ENCODE results near the gene PIEZO1. TPM values are rescaled to one million over a fixed set of nuclear protein-coding genes. Genes with fewer than 3 reads are reported as not detected.

PIEZO1 gene
- total and polyA plus RNA-seq, 2 donors (not counting 1 experiment from before 2014, with no cell fraction given), result 108 to 331 TPM

DNA sequence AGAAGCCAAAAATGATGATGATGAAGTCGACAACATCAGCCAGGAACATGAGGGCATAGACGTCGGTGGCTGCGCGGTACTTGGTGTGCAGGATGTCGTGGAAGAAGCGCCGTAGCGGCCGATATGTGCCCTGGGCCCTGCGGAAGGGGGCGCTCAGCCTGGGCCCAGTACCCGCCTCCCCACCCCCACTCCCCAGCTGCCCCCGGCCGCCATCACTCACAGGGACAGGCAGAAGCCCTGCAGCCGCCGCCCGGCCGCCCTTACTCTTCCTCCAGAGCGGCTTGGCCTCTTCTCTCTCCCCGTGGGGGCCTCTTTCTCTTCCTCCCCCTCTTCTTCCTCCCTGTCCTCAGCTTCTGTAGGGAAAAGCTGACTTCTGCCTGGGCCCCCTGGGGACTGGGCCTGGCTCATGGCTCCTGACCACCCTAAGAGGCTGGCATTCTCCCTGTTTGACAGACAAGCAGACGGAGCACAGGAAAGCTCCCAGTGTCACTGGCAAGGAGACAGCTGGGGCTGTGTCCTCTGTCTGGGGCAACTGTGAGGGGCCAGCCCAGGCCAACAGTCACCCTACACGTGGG is 64.5 kb downstream of the PIEZO1 start:
- Histone ChIP-seq H3K4me1 (ENCODE audit: control insufficient read depth in 2 of 2, insufficient read depth in 2 of 2, low read length in 2 of 2) (no peaks in the 10 kb centered on the region), H3K27ac (ENCODE audit: low read length in 2 of 2) (no peak overlapping the region), H3K4me2 (replicated peaks; ENCODE audit: low read depth, low read length, poor library complexity, severe bottlenecking) (no peak overlapping the region), H2AFZ (ENCODE audit: insufficient read depth, low read depth, low read length, poor library complexity, severe bottlenecking) (no peak overlapping the region), H3K36me3 (replicated peaks in 1 of 2; ENCODE audit: control extremely low read depth in 1 of 2, control insufficient read depth in 1 of 2, extremely low read depth in 1 of 2, insufficient read depth in 2 of 2, low read length in 1 of 2) (peaks cover 0 to 94% of the 10 kb centered on the region in 2 experiments), H3K9ac (ENCODE audit: low read length) (no peak overlapping the region), H4K20me1 (ENCODE audit: control insufficient read depth, insufficient read depth, low read length, poor library complexity, severe bottlenecking) (peaks cover 19% of the 10 kb centered on the region), H3K4me3 (ENCODE audit: control extremely low read depth in 1 of 5, extremely low read depth in 1 of 5, insufficient read depth in 1 of 5, low read depth in 2 of 5, low read length in 4 of 5) (no peak overlapping the region), H3K27me3 (replicated peaks in 1 of 4; ENCODE audit: control extremely low read depth in 1 of 4, control insufficient read depth in 3 of 4, insufficient read depth in 4 of 4, low read length in 3 of 4) (no peaks in the 10 kb centered on the region), H3K9me3 (ENCODE audit: control extremely low read depth in 1 of 3, control insufficient read depth in 2 of 3, insufficient read depth in 1 of 3, low read length in 2 of 3) (no peaks in the 10 kb centered on the region), H3K79me2 (ENCODE audit: control insufficient read depth, insufficient read depth, low read length) (peaks cover 21% of the 10 kb centered on the region)
- no peak for ATAC-seq (ENCODE audit: low read depth)
- no peaks in the 10 kb centered on the region for H3K4me1 Mint-ChIP-seq
- ChIA-PET POLR2A (no interaction called here), CTCF (no interaction called here)
- H3K4me3 Mint-ChIP-seq, result no peak overlapping the region
- no peaks in the 10 kb centered on the region for H3K27me3 Mint-ChIP-seq
- no peaks in the 10 kb centered on the region for H3K9me3 Mint-ChIP-seq (ENCODE audit: insufficient read depth)
- no peak overlapping the region for H3K27ac Mint-ChIP-seq
- WGBS (ENCODE audit: insufficient coverage), result 90% methylated on average over 12 of the region's 23 CpGs
- intact Hi-C loops (cut with micrococcal nuclease), result no loop called here
- no peak for TF ChIP-seq EZH2 (IDR thresholded peaks at IDR 0.05; ENCODE audit: borderline replicate concordance, insufficient read depth, low read depth, low read length, poor library complexity, severe bottlenecking)
- TF ChIP-seq, protein P1, sequence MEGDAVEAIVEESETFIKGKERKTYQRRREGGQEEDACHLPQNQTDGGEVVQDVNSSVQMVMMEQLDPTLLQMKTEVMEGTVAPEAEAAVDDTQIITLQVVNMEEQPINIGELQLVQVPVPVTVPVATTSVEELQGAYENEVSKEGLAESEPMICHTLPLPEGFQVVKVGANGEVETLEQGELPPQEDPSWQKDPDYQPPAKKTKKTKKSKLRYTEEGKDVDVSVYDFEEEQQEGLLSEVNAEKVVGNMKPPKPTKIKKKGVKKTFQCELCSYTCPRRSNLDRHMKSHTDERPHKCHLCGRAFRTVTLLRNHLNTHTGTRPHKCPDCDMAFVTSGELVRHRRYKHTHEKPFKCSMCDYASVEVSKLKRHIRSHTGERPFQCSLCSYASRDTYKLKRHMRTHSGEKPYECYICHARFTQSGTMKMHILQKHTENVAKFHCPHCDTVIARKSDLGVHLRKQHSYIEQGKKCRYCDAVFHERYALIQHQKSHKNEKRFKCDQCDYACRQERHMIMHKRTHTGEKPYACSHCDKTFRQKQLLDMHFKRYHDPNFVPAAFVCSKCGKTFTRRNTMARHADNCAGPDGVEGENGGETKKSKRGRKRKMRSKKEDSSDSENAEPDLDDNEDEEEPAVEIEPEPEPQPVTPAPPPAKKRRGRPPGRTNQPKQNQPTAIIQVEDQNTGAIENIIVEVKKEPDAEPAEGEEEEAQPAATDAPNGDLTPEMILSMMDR (IDR thresholded peaks at IDR 0.05), result no peak
- no peak for DNase-seq

DNA sequence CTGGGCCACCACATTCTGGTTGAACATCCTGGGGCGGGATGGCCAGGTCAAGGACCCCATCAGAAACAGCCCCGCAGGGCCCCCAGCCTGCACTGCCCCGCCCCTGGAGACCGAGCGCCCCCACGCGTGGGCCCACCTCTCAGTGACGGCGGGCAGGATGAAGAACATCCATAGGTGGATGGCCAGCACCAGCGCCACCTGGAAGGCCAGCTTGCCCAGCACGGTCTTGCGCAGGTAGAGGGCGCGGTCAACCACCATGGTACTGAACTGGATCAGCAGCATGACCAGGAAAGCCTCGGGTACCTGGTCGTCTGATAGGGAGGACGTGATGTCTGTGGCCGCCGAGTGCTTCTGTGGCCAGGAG is 65.1 kb downstream of the PIEZO1 start:
- H3K4me2 ChIP-seq (replicated peaks; ENCODE audit: low read depth, low read length, poor library complexity, severe bottlenecking), result no peak overlapping the region
- H3K4me1 ChIP-seq (ENCODE audit: control insufficient read depth in 2 of 2, insufficient read depth in 2 of 2, low read length in 2 of 2), result no peaks in the 10 kb centered on the region
- no peaks in the 10 kb centered on the region for H3K9me3 ChIP-seq (ENCODE audit: control extremely low read depth in 1 of 3, control insufficient read depth in 2 of 3, insufficient read depth in 1 of 3, low read length in 2 of 3)
- DNase-seq (no peak), ATAC-seq (ENCODE audit: low read depth) (no peak)
- H3K4me1 Mint-ChIP-seq, result no peaks in the 10 kb centered on the region
- ChIA-PET CTCF (no interaction called here), POLR2A (no interaction called here)
- no peaks in the 10 kb centered on the region for H3K27me3 Mint-ChIP-seq
- intact Hi-C loops (cut with micrococcal nuclease), result no loop called here
- TF ChIP-seq, protein P1 (IDR thresholded peaks at IDR 0.05), result no peak
- TF ChIP-seq EZH2 (IDR thresholded peaks at IDR 0.05; ENCODE audit: borderline replicate concordance, insufficient read depth, low read depth, low read length, poor library complexity, severe bottlenecking), result no peak
- H3K9ac ChIP-seq (ENCODE audit: low read length), result no peak overlapping the region
- no peak overlapping the region for H3K27ac Mint-ChIP-seq
- H3K4me3 Mint-ChIP-seq, result no peak overlapping the region
- peaks cover 19% of the 10 kb centered on the region for H4K20me1 ChIP-seq (ENCODE audit: control insufficient read depth, insufficient read depth, low read length, poor library complexity, severe bottlenecking)
- WGBS (ENCODE audit: insufficient coverage), result 99% methylated on average over 19 of the region's 19 CpGs
- no peak overlapping the region for H3K4me3 ChIP-seq (ENCODE audit: control extremely low read depth in 1 of 5, extremely low read depth in 1 of 5, insufficient read depth in 1 of 5, low read depth in 2 of 5, low read length in 4 of 5)
- peaks cover 0 to 94% of the 10 kb centered on the region in 2 experiments for H3K36me3 ChIP-seq (replicated peaks in 1 of 2; ENCODE audit: control extremely low read depth in 1 of 2, control insufficient read depth in 1 of 2, extremely low read depth in 1 of 2, insufficient read depth in 2 of 2, low read length in 1 of 2)
- H3K27ac ChIP-seq (ENCODE audit: low read length in 2 of 2), result no peak overlapping the region
- no peaks in the 10 kb centered on the region for H3K9me3 Mint-ChIP-seq (ENCODE audit: insufficient read depth)
- H3K79me2 ChIP-seq (ENCODE audit: control insufficient read depth, insufficient read depth, low read length), result peaks cover 15% of the 10 kb centered on the region
- no peaks in the 10 kb centered on the region for H3K27me3 ChIP-seq (replicated peaks in 1 of 4; ENCODE audit: control extremely low read depth in 1 of 4, control insufficient read depth in 3 of 4, insufficient read depth in 4 of 4, low read length in 3 of 4)
- no peak overlapping the region for H2AFZ ChIP-seq (ENCODE audit: insufficient read depth, low read depth, low read length, poor library complexity, severe bottlenecking)

Measured in B cell (primary cell).